H1 (cell line): ENCODE results near the gene CLMP. TPM values are rescaled to one million over a fixed set of nuclear protein-coding genes. Genes with fewer than 3 reads are reported as not detected.

Experiments used
- CTCF ChIA-PET: fragments of 300-600 bp; sonication (Branson Sonifier 250); formaldehyde crosslinking; loops from one replicate; lab custom pipeline; 2021; ENCODE audit not compliant: partially characterized antibody; lab: Charles Lee
- POLR2A ChIA-PET: fragments of 300-600 bp; sonication (Branson Sonifier 250); formaldehyde crosslinking; loops from one replicate; lab custom pipeline; 2021; ENCODE audit warnings: inconsistent platforms; ENCODE audit not compliant: partially characterized antibody; lab: Charles Lee
- DNase-seq, 2 experiments: peaks; one replicate each; pipeline versions ENCODE4 v3.0.0 to v3.0.0-alpha.2; 2010 to 2022; ENCODE audit warnings: low spot score in 2 of 2, low read depth in 1 of 2, mixed read lengths in 1 of 2
- FAIRE-seq: peaks from 2 replicates; lab custom pipeline; 2011; peaks lifted over from hg19 to GRCh38; lab: Jason Lieb, UNC
- H2AFZ ChIP-seq: 2 replicates; pipeline ENCODE4 v1.8.1; 2012; ENCODE audit warnings: low read length, inconsistent platforms
- H2AK5ac ChIP-seq: 2 replicates; pipeline ENCODE4 v1.6.1; 2013; ENCODE audit warnings: low read depth, low read length
- H2BK120ac ChIP-seq: replicated peaks from 2 replicates; pipeline ENCODE3; 2013; ENCODE audit warnings: low read depth, low read length, inconsistent platforms
- H2BK12ac ChIP-seq: 2 replicates; pipeline ENCODE4 v1.6.1; 2013; ENCODE audit warnings: low read depth, low read length
- H2BK15ac ChIP-seq: 2 replicates; pipeline ENCODE4 v1.6.1; 2013; ENCODE audit warnings: low read length
- H2BK20ac ChIP-seq: 2 replicates; pipeline ENCODE4 v1.6.1; 2013; ENCODE audit warnings: low read length
- H2BK5ac ChIP-seq: 2 replicates; pipeline ENCODE4 v1.6.1; 2013; ENCODE audit warnings: low read depth, low read length
- H3K14ac ChIP-seq: 2 replicates; pipeline ENCODE4 v1.6.1; 2013; ENCODE audit warnings: inconsistent platforms; ENCODE audit not compliant: insufficient read length
- H3K18ac ChIP-seq: 2 replicates; pipeline ENCODE4 v1.6.1; 2013; ENCODE audit warnings: low read length; ENCODE audit errors: extremely low read depth
- H3K23ac ChIP-seq: 2 replicates; pipeline ENCODE4 v1.6.1; 2013; ENCODE audit warnings: inconsistent platforms; ENCODE audit not compliant: insufficient read length
- H3K23me2 ChIP-seq: 2 replicates; pipeline ENCODE4 v1.6.1; 2013; ENCODE audit warnings: low read depth, low read length
- H3K27ac ChIP-seq: 2 replicates; pipeline ENCODE4 v1.6.1; 2011; ENCODE audit warnings: low read depth, low read length, inconsistent platforms
- H3K27me3 ChIP-seq, 4 experiments: replicated peaks in 1 of 4; 1 replicate in 1 of 4; 2 replicates in 3 of 4; pipeline versions ENCODE4 v1.6.1 to v1.8.1; 2011 to 2013; ENCODE audit warnings: low read length in 3 of 4, mild to moderate bottlenecking in 3 of 4, inconsistent platforms in 2 of 4, mixed read lengths in 2 of 4, moderate library complexity in 1 of 4; ENCODE audit not compliant: control insufficient read depth in 3 of 4, insufficient read depth in 3 of 4; ENCODE audit errors: extremely low read depth in 1 of 4
- H3K36me3 ChIP-seq, 4 experiments: 2 replicates each; pipeline versions ENCODE4 v1.6.1 to v1.8.1; 2011 to 2013; ENCODE audit warnings: mild to moderate bottlenecking in 4 of 4, low read length in 3 of 4, moderate library complexity in 2 of 4, control low read depth in 1 of 4, inconsistent platforms in 1 of 4; ENCODE audit not compliant: insufficient read depth in 4 of 4, control insufficient read depth in 2 of 4
- H3K4ac ChIP-seq: replicated peaks from 2 replicates; pipeline ENCODE3; 2013; ENCODE audit warnings: low read length, low read depth, mixed read lengths, inconsistent platforms; ENCODE audit not compliant: insufficient read length
- H3K4me1 ChIP-seq, 4 experiments: replicated peaks in 1 of 4; 1 replicate in 1 of 4; 2 replicates in 3 of 4; pipeline versions ENCODE4 v1.6.1 to v1.8.1; 2011 to 2013; ENCODE audit warnings: low read length in 3 of 4, inconsistent platforms in 2 of 4, mixed read lengths in 1 of 4; ENCODE audit not compliant: insufficient read depth in 4 of 4, control insufficient read depth in 3 of 4
- H3K4me2 ChIP-seq, 2 experiments: 2 replicates each; pipeline versions ENCODE4 v1.6.1 to v1.8.1; 2011 to 2013; ENCODE audit warnings: low read depth in 2 of 2, low read length in 2 of 2, control low read depth in 1 of 2, inconsistent platforms in 1 of 2, mild to moderate bottlenecking in 1 of 2; ENCODE audit not compliant: insufficient read depth in 1 of 2
- H3K4me3 ChIP-seq, 4 experiments: fragments of 200-600, 300-600 bp in 1 of 4; sonication (generic), shearing (Covaris generic), sonication (Bioruptor Twin) in 1 of 4; 2 replicates each; pipeline versions ENCODE4 v1.5.1 to v1.8.1; 2011 to 2016; ENCODE audit warnings: low read length in 4 of 4, low read depth in 3 of 4, control low read depth in 2 of 4, inconsistent platforms in 2 of 4, mild to moderate bottlenecking in 2 of 4, mixed read lengths in 1 of 4, moderate library complexity in 1 of 4; ENCODE audit not compliant: insufficient read depth in 2 of 4; ENCODE audit errors: extremely low read depth in 1 of 4
- H3K56ac ChIP-seq: replicated peaks from 2 replicates; pipeline ENCODE3; 2013; ENCODE audit warnings: low read depth, mild to moderate bottlenecking, mixed read lengths, low read length, inconsistent platforms; ENCODE audit not compliant: insufficient read length
- H3K79me1 ChIP-seq: 2 replicates; pipeline ENCODE4 v1.6.1; 2013; ENCODE audit warnings: low read depth, low read length, control low read depth
- H3K79me2 ChIP-seq, 2 experiments: 2 replicates each; pipeline versions ENCODE4 v1.6.1 to v1.8.1; 2012 to 2013; ENCODE audit warnings: low read length in 2 of 2, mild to moderate bottlenecking in 2 of 2, inconsistent platforms in 1 of 2; ENCODE audit not compliant: insufficient read depth in 2 of 2, control insufficient read depth in 1 of 2
- H3K9ac ChIP-seq, 4 experiments: replicated peaks in 1 of 4; 1 replicate in 1 of 4; 2 replicates in 3 of 4; pipeline versions ENCODE4 v1.6.1 to v1.8.1; 2011 to 2013; ENCODE audit warnings: low read depth in 3 of 4, low read length in 3 of 4, control low read depth in 2 of 4, mild to moderate bottlenecking in 2 of 4, moderate library complexity in 2 of 4, inconsistent platforms in 1 of 4; ENCODE audit errors: extremely low read depth in 1 of 4
- H3K9me3 ChIP-seq, 2 experiments: 2 replicates each; pipeline versions ENCODE4 v1.6.1 to v1.8.1; 2012 to 2013; ENCODE audit warnings: mild to moderate bottlenecking in 2 of 2, moderate library complexity in 2 of 2, control low read depth in 1 of 2, inconsistent platforms in 1 of 2, low read depth in 1 of 2, low read length in 1 of 2, mixed read lengths in 1 of 2; ENCODE audit not compliant: insufficient read depth in 2 of 2
- H4K20me1 ChIP-seq, 2 experiments: replicated peaks in 1 of 2; 2 replicates each; pipeline versions ENCODE3 to v1.8.1; 2011 to 2013; ENCODE audit warnings: inconsistent platforms in 2 of 2, low read length in 2 of 2, mild to moderate bottlenecking in 1 of 2; ENCODE audit not compliant: insufficient read depth in 2 of 2, control insufficient read depth in 1 of 2
- H4K5ac ChIP-seq: 2 replicates; pipeline ENCODE4 v1.6.1; 2013; ENCODE audit warnings: low read length, low read depth, mixed read lengths, inconsistent platforms; ENCODE audit not compliant: insufficient read length
- H4K8ac ChIP-seq: 2 replicates; pipeline ENCODE4 v1.8.0; 2013; ENCODE audit warnings: mild to moderate bottlenecking, moderate library complexity, low read length, inconsistent platforms; ENCODE audit not compliant: insufficient read depth; ENCODE audit errors: extremely low read depth
- H4K91ac ChIP-seq: replicated peaks from 2 replicates; pipeline ENCODE3; 2013; ENCODE audit warnings: low read length, mixed read lengths, inconsistent platforms; ENCODE audit not compliant: insufficient read length
- BRCA1 ChIP-seq: IDR thresholded peaks from 2 replicates; pipeline ENCODE4 v1.6.1; 2012; ENCODE audit warnings: low read depth, low read length, improper control_type of control experiment
- GABPA ChIP-seq: IDR thresholded peaks from 2 replicates; pipeline ENCODE4 v1.6.1; 2011; ENCODE audit warnings: mild to moderate bottlenecking, low read length, moderate library complexity, borderline replicate concordance; ENCODE audit not compliant: insufficient read depth
- NANOG ChIP-seq: IDR thresholded peaks from 2 replicates; pipeline ENCODE4 v1.6.1; 2011; ENCODE audit warnings: low read length, low read depth, mild to moderate bottlenecking, inconsistent platforms; ENCODE audit not compliant: insufficient read depth, poor library complexity, severe bottlenecking
- SAP30 ChIP-seq: fragments of 300-600 bp; sonication (generic); IDR thresholded peaks from 2 replicates; pipeline ENCODE4 v1.7.1; 2012; ENCODE audit warnings: low read length, moderate library complexity, mild to moderate bottlenecking, inconsistent platforms; ENCODE audit not compliant: insufficient read depth, insufficient replicate concordance
- SIRT6 ChIP-seq: IDR thresholded peaks from one replicate; pipeline ENCODE4 v1.7.1; 2012; ENCODE audit warnings: low read length, inconsistent platforms
- WGBS, 2 experiments: shearing (Covaris generic) in 1 of 2; methylation state at CpG; one replicate each; pipeline versions ENCODE4 v1.1.6 to v1.1.7; 2013 to 2015; ENCODE audit warnings: low lambda C conversion rate in 2 of 2, mixed read lengths in 2 of 2, inconsistent platforms in 1 of 2, low coverage in 1 of 2, missing lambda C conversion rate in 1 of 2; ENCODE audit not compliant: insufficient replicate concordance in 2 of 2, insufficient coverage in 1 of 2, insufficient read length in 1 of 2; ENCODE audit errors: extremely low coverage in 1 of 2, missing lambda C conversion rate in 1 of 2; 5-methylcytosine and 5-hydroxymethylcytosine counted together
- polyA plus RNA-seq, 7 experiments: library from polyadenylated mRNA; depleted of rRNA in 3 of 7; stranded (reverse) in 5 of 7; unstranded in 2 of 7; fragments of >200 nt in 5 of 7; fragments of 200-250 nt in 2 of 7; gene quantifications; 1 replicate in 5 of 7; 2 replicates in 1 of 7; 4 replicates in 1 of 7; pipeline versions ENCODE4 v1.2.1 to v1.2.3, GENCODE V29; 2011 to 2013; ENCODE audit warnings: missing spikeins in 2 of 7, mixed read lengths in 2 of 7
- total RNA-seq: library from RNA; stranded (reverse); fragmentation: NEBNext Ultra II Directional; extraction: Animal tissue kit (Norgen Biotek cat#: 25700); gene quantifications from 2 replicates; pipeline ENCODE4 v1.2.1, GENCODE V29; 2021
- TF ChIP-seq, protein P1 (sequence below): IDR thresholded peaks from 2 replicates; pipeline ENCODE4 v1.6.1; 2012; ENCODE audit warnings: low read length, inconsistent platforms

The CLMP gene
- total and polyA plus RNA-seq, 2 of the 8 experiments (the other 6 are each of a cell fraction or from before 2014, with no cell fraction given): 9.9 to 24.1 TPM

DNA sequence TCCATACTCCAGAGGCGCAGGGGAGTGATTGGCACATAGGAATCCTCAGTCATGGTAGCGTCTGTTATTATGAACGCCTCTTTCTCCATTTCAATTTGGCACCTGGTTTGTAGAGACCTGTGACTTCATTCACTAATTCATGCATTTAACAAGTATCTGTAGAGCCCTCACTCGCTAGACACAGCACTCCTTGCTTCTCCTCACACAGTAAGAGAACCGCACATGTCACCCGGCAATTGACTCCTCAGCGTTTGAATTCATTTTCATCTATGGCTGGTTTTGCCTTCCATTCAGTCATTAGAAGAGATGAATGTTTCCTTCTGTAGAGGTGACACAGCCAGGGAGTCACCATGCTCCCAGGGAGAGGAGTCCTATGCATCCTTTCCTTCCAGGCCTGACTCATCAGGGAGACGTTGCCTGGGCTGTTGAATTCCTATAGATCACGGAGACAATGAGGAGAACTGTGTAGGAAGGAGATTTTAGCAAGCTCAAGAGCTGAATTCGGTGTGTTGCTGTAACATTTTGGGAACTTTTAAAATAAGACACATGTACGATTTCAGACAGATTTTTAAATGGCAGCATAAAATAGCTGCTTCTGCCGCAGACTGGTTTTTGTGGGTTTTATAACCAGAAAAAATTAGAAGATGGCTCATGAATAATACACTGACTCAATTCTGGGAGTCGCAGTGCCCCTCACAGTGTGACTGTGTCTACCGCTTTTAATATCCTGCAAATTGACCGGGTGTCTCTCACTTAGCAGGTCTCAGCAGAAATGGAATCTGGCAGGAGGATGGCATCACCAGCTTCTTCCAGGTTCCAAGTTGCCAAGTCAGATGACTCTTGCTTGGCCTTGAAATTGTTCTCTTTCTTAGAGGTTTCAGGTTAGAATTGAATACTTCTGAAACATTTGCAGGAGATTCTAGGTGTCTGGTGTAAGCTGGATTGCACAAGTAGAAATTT, 44.4 kb upstream of the CLMP start:
- H3K9me3 ChIP-seq: no peaks in the 10 kb centered on the region
- H2BK120ac ChIP-seq: no peak overlapping the region
- no peak overlapping the region for H3K4me2 ChIP-seq
- H3K79me2 ChIP-seq: no peaks in the 10 kb centered on the region
- no peak overlapping the region for H2AFZ ChIP-seq
- 90% methylated on average over 15 of the region's 15 CpGs; no CpG with 5 or more reads in 1 of the 2 experiments for WGBS, 2 experiments
- H3K36me3 ChIP-seq: no peaks in the 10 kb centered on the region
- no peak overlapping the region for H2BK5ac ChIP-seq
- no peak overlapping the region for H3K56ac ChIP-seq
- TF ChIP-seq SIRT6: no peak
- no peak for TF ChIP-seq SAP30
- no peak for TF ChIP-seq GABPA
- TF ChIP-seq, protein P1, sequence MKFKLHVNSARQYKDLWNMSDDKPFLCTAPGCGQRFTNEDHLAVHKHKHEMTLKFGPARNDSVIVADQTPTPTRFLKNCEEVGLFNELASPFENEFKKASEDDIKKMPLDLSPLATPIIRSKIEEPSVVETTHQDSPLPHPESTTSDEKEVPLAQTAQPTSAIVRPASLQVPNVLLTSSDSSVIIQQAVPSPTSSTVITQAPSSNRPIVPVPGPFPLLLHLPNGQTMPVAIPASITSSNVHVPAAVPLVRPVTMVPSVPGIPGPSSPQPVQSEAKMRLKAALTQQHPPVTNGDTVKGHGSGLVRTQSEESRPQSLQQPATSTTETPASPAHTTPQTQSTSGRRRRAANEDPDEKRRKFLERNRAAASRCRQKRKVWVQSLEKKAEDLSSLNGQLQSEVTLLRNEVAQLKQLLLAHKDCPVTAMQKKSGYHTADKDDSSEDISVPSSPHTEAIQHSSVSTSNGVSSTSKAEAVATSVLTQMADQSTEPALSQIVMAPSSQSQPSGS: no peak
- no peak for TF ChIP-seq BRCA1
- no peak for TF ChIP-seq NANOG
- H3K4me3 ChIP-seq: no peak overlapping the region
- H4K20me1 ChIP-seq: no peaks in the 10 kb centered on the region
- H2BK15ac ChIP-seq: no peak overlapping the region
- H4K5ac ChIP-seq: no peak overlapping the region
- no peak overlapping the region for H3K4ac ChIP-seq
- H3K23ac ChIP-seq: no peak overlapping the region
- H3K18ac ChIP-seq: no peak overlapping the region
- no peaks in the 10 kb centered on the region for H3K27me3 ChIP-seq
- H3K23me2 ChIP-seq: no peaks in the 10 kb centered on the region
- H2BK20ac ChIP-seq: no peak overlapping the region
- H3K4me1 ChIP-seq: peaks cover 0 to 5% (median under 1%) of the 10 kb centered on the region in 4 experiments; a peak in 2 of 7 replicates
- no peak overlapping the region for H4K91ac ChIP-seq
- H3K79me1 ChIP-seq: no peaks in the 10 kb centered on the region
- CTCF ChIA-PET: interaction anchor here (0.6 to 11.9 kb wide), 17 partner anchors 6 to 334 kb away, joined by 3 to 170 read pairs (median 4); no protein-coding TSS in a partner anchor
- no peak overlapping the region for H4K8ac ChIP-seq
- FAIRE-seq (no peak), DNase-seq (no peak)
- POLR2A ChIA-PET: no interaction called here
- H3K14ac ChIP-seq: no peak overlapping the region
- H2BK12ac ChIP-seq: no peak overlapping the region; the same call in 1 of the 2 replicates
- no peak overlapping the region for H3K27ac ChIP-seq
- no peak overlapping the region for H2AK5ac ChIP-seq
- no peak overlapping the region for H3K9ac ChIP-seq
